ENCODE measurements around the gene UBN1.

- no peak for TF ChIP-seq CTCF (IDR thresholded peaks at IDR 0.05; ENCODE audit: borderline replicate concordance, extremely low read depth, low read length, poor library complexity, severe bottlenecking)
- TF ChIP-seq EZH2 (IDR thresholded peaks at IDR 0.05; ENCODE audit: borderline replicate concordance, low read depth, low read length, severe bottlenecking) = no peak
Measured at GRCh38 chr16:4800290-4801041, 46.8 kb upstream of the UBN1 start.

Data from DND-41 (cell line).